A204.1 (cell line): ENCODE data around the gene MARK1.

Source experiments
- FAIRE-seq: peaks from 2 replicates; lab custom pipeline; 2012; peaks lifted over from hg19 to GRCh38; lab: Jason Lieb, UNC

Gene MARK1

GRCh38 chr1:220691053-220691684, 163.2 kb downstream of the MARK1 start:
- no peak for FAIRE-seq

- FAIRE-seq, result no peak
Observed at GRCh38 chr1:220692436-220693228, 164.7 kb downstream of the MARK1 start.

GRCh38 chr1:220694866-220695382, 167.0 kb downstream of the MARK1 start:
- no peak for FAIRE-seq

- no peak for FAIRE-seq
Observed at GRCh38 chr1:220695426-220695825, 167.5 kb downstream of the MARK1 start.

GRCh38 chr1:220696226-220696862, 168.4 kb downstream of the MARK1 start:
- FAIRE-seq, result no peak

- FAIRE-seq, result no peak
Observed at GRCh38 chr1:220696863-220697231, 168.9 kb downstream of the MARK1 start.

GRCh38 chr1:220697326-220697725, 169.4 kb downstream of the MARK1 start:
- no peak for FAIRE-seq

- no peak for FAIRE-seq
Observed at GRCh38 chr1:220698607-220699016, 170.7 kb downstream of the MARK1 start.

- no peak for FAIRE-seq
Observed at GRCh38 chr1:220699044-220699443, 171.1 kb downstream of the MARK1 start.

GRCh38 chr1:220700556-220701179, 172.7 kb downstream of the MARK1 start:
- no peak for FAIRE-seq

GRCh38 chr1:220701974-220702373, 174.0 kb downstream of the MARK1 start:
- FAIRE-seq, result no peak

GRCh38 chr1:220702733-220703270, 174.9 kb downstream of the MARK1 start:
- FAIRE-seq, result no peak

GRCh38 chr1:220703305-220703704, 175.4 kb downstream of the MARK1 start:
- no peak for FAIRE-seq

- no peak for FAIRE-seq
Observed at GRCh38 chr1:220705782-220706181, 177.8 kb downstream of the MARK1 start.

- FAIRE-seq, result no peak
Observed at GRCh38 chr1:220706480-220706879, 178.5 kb downstream of the MARK1 start.

GRCh38 chr1:220707160-220707559, 179.2 kb downstream of the MARK1 start:
- no peak for FAIRE-seq

- no peak for FAIRE-seq
Observed at GRCh38 chr1:220708244-220708643, 180.3 kb downstream of the MARK1 start.

GRCh38 chr1:220708936-220709801, 181.2 kb downstream of the MARK1 start:
- FAIRE-seq, result no peak

GRCh38 chr1:220710333-220710732, 182.4 kb downstream of the MARK1 start:
- FAIRE-seq, result no peak

GRCh38 chr1:220711056-220711809, 183.3 kb downstream of the MARK1 start:
- FAIRE-seq, result no peak
